Adrenal gland (tissue), 12 donors: ENCODE results near the gene ATP6V0C. TPM values are rescaled to one million over a fixed set of nuclear protein-coding genes. Genes with fewer than 3 reads are reported as not detected.

Source experiments
- DNase-seq, 7 donors: peaks; one replicate each; pipeline ENCODE4 v3.0.0-alpha.2; 2019 to 2020
- H3K27ac ChIP-seq, 5 donors: fragments of 200-600 bp; sonication (generic) in 4 of 5; 1 replicate in 3 of 5; 2 replicates in 2 of 5; pipeline versions ENCODE4 v1.5.1 to v1.8.0; 2016 to 2020; ENCODE audit warnings: mild to moderate bottlenecking in 1 of 5
- H3K27me3 ChIP-seq: fragments of 200-600 bp; 2 replicates; pipeline ENCODE4 v1.8.0; 2021
- H3K36me3 ChIP-seq, 2 donors: fragments of 200-600 bp; replicated peaks in 1 of 2; 1 replicate in 1 of 2; 2 replicates in 1 of 2; pipeline versions ENCODE4 v1.5.1 to v1.8.0; 2018 to 2022
- H3K4me1 ChIP-seq, 2 donors: fragments of 200-600 bp; replicated peaks in 1 of 2; 1 replicate in 1 of 2; 2 replicates in 1 of 2; pipeline versions ENCODE4 v1.5.1 to v1.8.0; 2018 to 2021
- H3K4me3 ChIP-seq, 4 donors: fragments of 200-600 bp; sonication (generic) in 3 of 4; one replicate each; pipeline ENCODE4 v1.5.1; 2016 to 2018
- H3K9me3 ChIP-seq, 3 donors: fragments of 200-600 bp; sonication (generic) in 1 of 3; replicated peaks in 1 of 3; 1 replicate in 2 of 3; 2 replicates in 1 of 3; pipeline versions ENCODE4 v1.5.1 to v1.8.0; 2016 to 2021
- CTCF ChIP-seq, 6 experiments: fragments of 450-650 bp in 4 of 6; fragments of 200-600 bp in 2 of 6; sonication (generic) in 1 of 6; IDR thresholded peaks; 1 replicate in 5 of 6; 2 replicates in 1 of 6; pipeline versions ENCODE4 v1.5.1 to v1.8.0; 2016 to 2021; ENCODE audit warnings: antibody characterized with exemption in 6 of 6, mild to moderate bottlenecking in 2 of 6, moderate library complexity in 1 of 6
- POLR2A ChIP-seq, 2 donors: fragments of 450-650 bp; IDR thresholded peaks; one replicate each; pipeline ENCODE4 v1.6.1; 2017; ENCODE audit warnings: antibody characterized with exemption in 2 of 2, mild to moderate bottlenecking in 2 of 2, moderate library complexity in 1 of 2
- WGBS, 4 donors: extraction: QIAGEN DNeasy Blood & Tissue Kit in 2 of 4; methylation state at CpG; one replicate each; pipeline versions ENCODE4 v1.1.5 to v1.1.7; 2013 to 2017; 5-methylcytosine and 5-hydroxymethylcytosine counted together
- intact Hi-C, 2 donors: fragments of 100-400 bp; cut with DNase I; formaldehyde crosslinking; loops; one replicate each; pipeline versions ENCODE4 v1.14.1 to v1.15.0; 2022 to 2023
- polyA plus RNA-seq, 3 donors: library from polyadenylated mRNA; stranded (reverse); fragments of 200-250 nt in 2 of 3; fragments of 350-450 nt in 1 of 3; fragmentation: Illumina TruSeq in 1 of 3; extraction: RNeasy Lipid Tissue Mini Kit (QIAGEN cat#74804) in 1 of 3; gene quantifications; one replicate each; pipeline ENCODE4 v1.2.3, GENCODE V29; 2013 to 2014
- total RNA-seq, 9 donors: library from RNA; depleted of rRNA in 4 of 9; stranded (reverse); fragments of >200 nt in 4 of 9; fragments of 120-200 nt in 1 of 9; fragmentation: NEBNext Ultra II Directional in 1 of 9; extraction: Animal tissue kit (Norgen Biotek cat#: 25700) in 1 of 9; gene quantifications; one replicate each; pipeline versions ENCODE4 v1.1.0 to v1.2.4, GENCODE V29; 2013 to 2023
- donor health status: healthy with polysubstance abuse.
- donor health status: Bipolar disorder and iron deficiency.
- donor health status: DM: yes; HTN: yes; CAD: no.
- donor health status: DM: no; HTN: no; CAD: no.
- donor health status: DM: no; HTN: no; CAD: no.
- donor health status: DM: yes; HTN: yes; CAD: no.

Gene ATP6V0C
- total and polyA plus RNA-seq, 12 donors: 26.5 to 318 (median 133) TPM

- Histone ChIP-seq H3K27ac (peak overlapping the region in 2 of 5 donors; percentile 47 to 65), H3K4me3 (no peak overlapping the region), H3K4me1 (no peaks in the 10 kb centered on the region), H3K36me3 (no peaks in the 10 kb centered on the region), H3K27me3 (no peaks in the 10 kb centered on the region), H3K9me3 (no peaks in the 10 kb centered on the region)
- no peak for TF ChIP-seq CTCF (IDR thresholded peaks at IDR 0.05)
- no peak for TF ChIP-seq POLR2A (IDR thresholded peaks at IDR 0.05)
- WGBS, 4 donors: 77 to 85% (median 85%) methylated on average over 13 of the region's 13 CpGs
- intact Hi-C loops: no loop called here
- DNase-seq: no peak
Measured at GRCh38 chr16:2482249-2482648, 31.5 kb upstream of the ATP6V0C start.

DNA sequence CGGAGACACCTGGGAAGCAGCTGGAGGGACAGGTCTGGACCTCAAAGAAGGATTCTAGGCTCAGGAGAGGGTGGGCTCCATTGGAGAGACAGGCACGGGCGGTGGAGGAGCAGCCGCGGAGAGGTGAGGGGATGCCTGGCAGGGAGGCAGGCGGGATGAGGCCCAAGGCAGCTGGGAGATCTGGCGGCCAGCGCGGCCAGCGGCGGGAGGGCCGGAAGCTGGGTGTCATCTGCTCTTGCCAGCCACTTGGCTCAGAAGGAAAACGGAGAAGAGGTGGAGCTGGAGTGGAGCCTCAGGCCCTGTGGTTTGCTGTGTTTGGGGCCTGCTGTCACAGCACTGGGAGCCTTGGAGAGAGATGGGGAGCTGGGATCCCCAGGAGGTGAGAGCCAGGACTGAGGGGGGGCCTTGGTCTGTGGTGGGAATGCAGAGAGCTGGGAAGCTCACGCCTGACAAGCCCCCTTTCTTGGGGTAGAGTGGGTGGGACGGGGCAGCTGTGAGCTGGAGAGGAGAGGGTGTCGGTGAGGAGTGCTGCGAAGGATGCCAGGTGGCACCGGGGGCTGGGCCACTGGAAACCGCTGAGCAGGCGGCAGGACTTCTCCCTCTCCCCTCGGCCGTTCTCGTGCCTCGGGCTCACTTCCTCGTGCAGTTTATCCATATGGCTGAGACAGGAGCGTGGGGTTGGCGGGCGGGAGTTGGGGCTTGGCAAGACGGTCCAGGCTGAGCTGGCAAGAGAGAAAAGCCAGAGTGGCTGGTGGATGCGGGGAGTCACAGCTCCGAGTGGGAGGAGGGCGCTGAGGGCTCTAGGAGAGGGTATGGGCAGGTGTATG lies 30.8 kb upstream of the ATP6V0C start:
- H3K4me1 ChIP-seq: no peaks in the 10 kb centered on the region
- no peak overlapping the region for H3K4me3 ChIP-seq
- no peaks in the 10 kb centered on the region for H3K36me3 ChIP-seq
- H3K27me3 ChIP-seq: no peaks in the 10 kb centered on the region
- no peak for TF ChIP-seq CTCF (IDR thresholded peaks at IDR 0.05)
- no peak for TF ChIP-seq POLR2A (IDR thresholded peaks at IDR 0.05)
- intact Hi-C loops: no loop called here
- H3K9me3 ChIP-seq: no peaks in the 10 kb centered on the region
- H3K27ac ChIP-seq: peak overlapping the region in 2 of 5 donors; percentile 47 to 65
- peak in 1 of 7 donors; percentile 74 for DNase-seq
- WGBS, 4 donors: 60 to 71% (median 67%) methylated on average over 31 to 32 of the region's 32 CpGs

DNA sequence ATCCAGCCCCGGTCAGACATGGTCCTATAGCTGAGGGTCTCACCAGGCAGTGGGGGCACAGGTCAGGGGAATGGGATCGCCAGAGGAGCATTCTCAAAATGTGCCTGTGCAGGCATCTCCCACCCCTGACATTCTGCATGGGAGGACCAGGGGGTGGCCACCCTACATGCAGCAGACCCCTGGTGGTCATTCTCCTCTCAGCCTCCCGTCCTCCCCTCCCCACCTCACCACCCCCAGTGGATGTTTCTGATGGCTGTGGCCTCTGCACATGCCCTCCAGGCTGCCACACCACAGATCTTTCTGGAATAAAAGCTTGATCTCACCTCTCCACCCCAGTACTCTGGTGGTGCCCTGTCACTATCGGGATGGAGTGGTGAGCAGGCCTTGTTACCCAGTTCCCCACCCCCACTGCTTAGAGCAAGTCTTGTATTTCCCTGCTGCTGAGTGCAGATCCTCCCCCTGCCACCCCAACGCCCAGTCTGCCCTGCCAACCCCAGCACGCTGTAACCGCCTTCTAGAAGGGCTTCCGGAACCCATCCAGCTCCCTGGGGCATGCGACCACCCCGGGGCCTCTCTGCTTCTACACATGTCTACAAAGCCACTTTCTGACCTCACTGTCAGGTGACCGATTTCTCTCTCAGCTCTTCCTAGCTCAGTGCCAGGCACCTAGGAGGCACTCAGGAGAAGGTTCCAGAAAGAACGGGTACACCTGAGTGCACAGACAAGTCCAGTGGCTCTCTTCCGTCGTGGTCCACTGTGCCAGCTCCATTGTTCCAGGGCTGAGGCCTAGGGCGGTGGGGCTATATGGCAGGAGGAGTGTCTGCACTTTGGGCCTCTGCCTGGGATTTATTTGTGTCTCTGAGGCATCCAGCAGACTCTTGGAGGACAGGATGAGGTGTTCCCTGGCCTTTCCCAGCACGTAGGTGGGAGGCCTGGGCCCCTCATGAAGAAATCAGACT lies 29.5 kb upstream of the ATP6V0C start:
- H3K9me3 ChIP-seq: no peaks in the 10 kb centered on the region
- H3K27ac ChIP-seq: peak overlapping the region in 1 of 5 donors; percentile 65
- H3K27me3 ChIP-seq: no peaks in the 10 kb centered on the region
- no peaks in the 10 kb centered on the region for H3K4me1 ChIP-seq
- TF ChIP-seq POLR2A (IDR thresholded peaks at IDR 0.05) (no peak), CTCF (IDR thresholded peaks at IDR 0.05) (no peak)
- intact Hi-C loops: no loop called here
- H3K4me3 ChIP-seq: no peak overlapping the region
- no peaks in the 10 kb centered on the region for H3K36me3 ChIP-seq
- DNase-seq: no peak
- 90 to 96% (median 92%) methylated on average over 13 to 16 of the region's 16 CpGs for WGBS, 4 donors

DNA sequence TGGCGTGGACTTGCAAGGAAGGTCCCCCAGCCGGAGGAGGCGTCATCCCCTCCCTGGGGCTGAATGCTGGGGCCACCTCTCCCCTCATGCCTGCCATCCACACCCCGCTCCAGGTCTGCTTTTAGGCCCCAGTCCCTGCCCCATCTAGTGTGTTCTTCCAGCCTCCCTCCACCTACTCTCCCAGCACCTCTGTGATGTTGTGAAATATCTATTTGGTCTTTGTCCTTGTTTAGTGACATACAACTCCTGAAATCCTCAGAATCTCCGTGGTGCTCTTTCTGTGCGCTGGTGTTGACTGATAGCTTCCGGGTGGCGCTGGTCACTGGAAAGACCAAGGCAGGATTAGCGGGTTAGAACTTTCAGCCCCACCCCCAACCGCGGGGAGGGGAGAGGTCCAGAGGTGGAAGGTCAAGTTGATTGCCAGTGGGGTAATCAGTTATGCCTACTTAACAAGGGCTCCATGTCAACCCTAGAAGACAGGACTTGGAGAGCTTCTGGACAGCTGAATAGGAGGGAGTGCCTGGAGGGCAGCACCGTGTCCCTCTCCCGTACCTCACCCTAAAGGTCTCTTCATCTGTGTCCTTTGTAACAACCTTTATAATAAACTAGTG lies 28.7 kb upstream of the ATP6V0C start:
- DNase-seq: no peak
- 75 to 85% (median 84%) methylated on average over 7 to 13 of the region's 13 CpGs for WGBS, 4 donors
- intact Hi-C loops: no loop called here
- Histone ChIP-seq H3K4me3 (no peak overlapping the region), H3K36me3 (no peaks in the 10 kb centered on the region), H3K4me1 (no peaks in the 10 kb centered on the region), H3K27ac (no peak overlapping the region), H3K27me3 (no peaks in the 10 kb centered on the region), H3K9me3 (no peaks in the 10 kb centered on the region)
- no peak for TF ChIP-seq CTCF (IDR thresholded peaks at IDR 0.05)
